ENCODE results near the gene MRPS18B. TPM values are rescaled to one million over a fixed set of nuclear protein-coding genes. Genes with fewer than 3 reads are reported as not detected.
A peak's percentile ranks its signal among the peaks of the same experiment; 100 is the strongest.

Gene MRPS18B
- total RNA-seq, 2 donors from 2014 or later, result 63.6 to 69.2 TPM

- 70% methylated on average over 9 of the region's 9 CpGs for WGBS
- H3K4me1 ChIP-seq (replicated peaks), result peaks cover 5% of the 10 kb centered on the region
- no peaks in the 10 kb centered on the region for H3K9me3 ChIP-seq
- H3K36me3 ChIP-seq, result peaks cover 4 to 7% of the 10 kb centered on the region in 2 donors
- no peak for DNase-seq (ENCODE audit: low spot score)
- no peak for TF ChIP-seq POLR2A (IDR thresholded peaks at IDR 0.05)
- TF ChIP-seq, protein P1, sequence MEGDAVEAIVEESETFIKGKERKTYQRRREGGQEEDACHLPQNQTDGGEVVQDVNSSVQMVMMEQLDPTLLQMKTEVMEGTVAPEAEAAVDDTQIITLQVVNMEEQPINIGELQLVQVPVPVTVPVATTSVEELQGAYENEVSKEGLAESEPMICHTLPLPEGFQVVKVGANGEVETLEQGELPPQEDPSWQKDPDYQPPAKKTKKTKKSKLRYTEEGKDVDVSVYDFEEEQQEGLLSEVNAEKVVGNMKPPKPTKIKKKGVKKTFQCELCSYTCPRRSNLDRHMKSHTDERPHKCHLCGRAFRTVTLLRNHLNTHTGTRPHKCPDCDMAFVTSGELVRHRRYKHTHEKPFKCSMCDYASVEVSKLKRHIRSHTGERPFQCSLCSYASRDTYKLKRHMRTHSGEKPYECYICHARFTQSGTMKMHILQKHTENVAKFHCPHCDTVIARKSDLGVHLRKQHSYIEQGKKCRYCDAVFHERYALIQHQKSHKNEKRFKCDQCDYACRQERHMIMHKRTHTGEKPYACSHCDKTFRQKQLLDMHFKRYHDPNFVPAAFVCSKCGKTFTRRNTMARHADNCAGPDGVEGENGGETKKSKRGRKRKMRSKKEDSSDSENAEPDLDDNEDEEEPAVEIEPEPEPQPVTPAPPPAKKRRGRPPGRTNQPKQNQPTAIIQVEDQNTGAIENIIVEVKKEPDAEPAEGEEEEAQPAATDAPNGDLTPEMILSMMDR (IDR thresholded peaks at IDR 0.05), result no peak
- no peak for TF ChIP-seq POLR2AphosphoS5 (IDR thresholded peaks at IDR 0.05)
- H3K27ac ChIP-seq, result no peak overlapping the region
- intact Hi-C loops (cut with DNase I), result no loop called here
- H3K27me3 ChIP-seq (replicated peaks; ENCODE audit: insufficient read depth), result no peaks in the 10 kb centered on the region
- no peak overlapping the region for H3K4me3 ChIP-seq
Measured at GRCh38 chr6:30611150-30611855, 6.3 kb upstream of the MRPS18B start.

DNA sequence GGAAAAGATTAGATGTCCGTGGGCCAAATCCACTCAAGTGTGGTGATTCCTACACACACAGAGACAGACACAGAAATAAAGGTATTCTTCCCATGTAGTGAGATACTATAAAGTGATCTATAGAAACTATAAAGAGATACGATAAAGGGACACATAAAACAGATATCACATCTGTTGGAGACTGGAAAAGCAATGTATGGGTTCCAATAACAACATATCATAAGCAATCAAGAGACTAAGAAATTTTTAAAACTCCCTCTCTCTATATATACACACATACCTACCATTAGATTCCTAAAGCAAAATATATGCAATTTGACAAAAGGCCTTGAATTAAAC, 5.8 kb upstream of the MRPS18B start:
- H3K36me3 ChIP-seq, result peaks cover 6 to 8% of the 10 kb centered on the region in 2 donors
- no peak overlapping the region for H3K4me3 ChIP-seq
- no peak for TF ChIP-seq POLR2AphosphoS5 (IDR thresholded peaks at IDR 0.05)
- TF ChIP-seq, protein P1 (IDR thresholded peaks at IDR 0.05), result no peak
- no peak for TF ChIP-seq POLR2A (IDR thresholded peaks at IDR 0.05)
- no peak overlapping the region for H3K27ac ChIP-seq
- DNase-seq (ENCODE audit: low spot score), result no peak
- H3K9me3 ChIP-seq, result no peaks in the 10 kb centered on the region
- intact Hi-C loops (cut with DNase I), result no loop called here
- H3K27me3 ChIP-seq (replicated peaks; ENCODE audit: insufficient read depth), result no peaks in the 10 kb centered on the region
- peaks cover 5% of the 10 kb centered on the region for H3K4me1 ChIP-seq (replicated peaks)
- WGBS, result 72% methylated on average over 2 of the region's 2 CpGs

- no peak for DNase-seq (ENCODE audit: low spot score)
- H3K4me1 ChIP-seq (replicated peaks), result peaks cover 5% of the 10 kb centered on the region
- WGBS, result 45% methylated on average over 1 of the region's 1 CpG
- no peak overlapping the region for H3K4me3 ChIP-seq
- no peak for TF ChIP-seq POLR2AphosphoS5 (IDR thresholded peaks at IDR 0.05)
- no peak for TF ChIP-seq POLR2A (IDR thresholded peaks at IDR 0.05)
- TF ChIP-seq, protein P1 (IDR thresholded peaks at IDR 0.05), result peak in 2 of 4 experiments; percentile 22 to 40
- peak overlapping the region; percentile 95 to 99 for H3K27ac ChIP-seq
- H3K36me3 ChIP-seq, result peaks cover 6 to 8% of the 10 kb centered on the region in 2 donors
- H3K9me3 ChIP-seq, result no peaks in the 10 kb centered on the region
- no peaks in the 10 kb centered on the region for H3K27me3 ChIP-seq (replicated peaks; ENCODE audit: insufficient read depth)
- intact Hi-C loops (cut with DNase I), result no loop called here
Measured at GRCh38 chr6:30612213-30612612, 5.4 kb upstream of the MRPS18B start.

GRCh38 chr6:30612687-30613248, 4.9 kb upstream of the MRPS18B start:
- Histone ChIP-seq H3K9me3 (no peaks in the 10 kb centered on the region), H3K27ac (peak overlapping the region; percentile 95 to 99), H3K4me3 (no peak overlapping the region), H3K27me3 (replicated peaks; ENCODE audit: insufficient read depth) (no peaks in the 10 kb centered on the region), H3K4me1 (replicated peaks) (peaks cover 5% of the 10 kb centered on the region), H3K36me3 (peaks cover 6 to 8% of the 10 kb centered on the region in 2 donors)
- intact Hi-C loops (cut with DNase I), result no loop called here
- TF ChIP-seq, protein P1 (IDR thresholded peaks at IDR 0.05), result no peak
- 33% methylated on average over 6 of the region's 6 CpGs for WGBS
- no peak for DNase-seq (ENCODE audit: low spot score)

Measured in prostate gland (tissue), 2 donors.